H9 (cell line): ENCODE data around the gene CYB561D1. TPM values are rescaled to one million over a fixed set of nuclear protein-coding genes. Genes with fewer than 3 reads are reported as not detected.

ENCODE experiments used
- DNase-seq: peaks from one replicate; pipeline ENCODE4 v3.0.0-alpha.2; 2017
- H2AFZ ChIP-seq: one replicate; pipeline ENCODE4 v1.6.1; 2013; ENCODE audit warnings: mild to moderate bottlenecking, low read length, control low read depth, moderate library complexity
- H2AK5ac ChIP-seq: 2 replicates; pipeline ENCODE4 v1.6.1; 2013; ENCODE audit warnings: low read length, control low read depth, mixed read lengths; ENCODE audit not compliant: insufficient read length
- H2BK120ac ChIP-seq: one replicate; pipeline ENCODE4 v1.6.1; 2013; ENCODE audit warnings: low read depth, mild to moderate bottlenecking, low read length, control low read depth, inconsistent platforms; ENCODE audit not compliant: poor library complexity, severe bottlenecking
- H2BK12ac ChIP-seq: 2 replicates; pipeline ENCODE4 v1.6.1; 2013; ENCODE audit warnings: low read length, control low read depth, mixed read lengths, low read depth; ENCODE audit not compliant: insufficient read length
- H2BK15ac ChIP-seq: 2 replicates; pipeline ENCODE4 v1.6.1; 2013; ENCODE audit warnings: low read depth, low read length, control low read depth
- H2BK20ac ChIP-seq: one replicate; pipeline ENCODE4 v1.6.1; 2013; ENCODE audit warnings: low read depth, mild to moderate bottlenecking, low read length, control low read depth, inconsistent platforms; ENCODE audit not compliant: poor library complexity, severe bottlenecking
- H2BK5ac ChIP-seq: 2 replicates; pipeline ENCODE4 v1.6.1; 2013; ENCODE audit warnings: low read length, control low read depth, mixed read lengths; ENCODE audit not compliant: insufficient read length
- H3K14ac ChIP-seq: 2 replicates; pipeline ENCODE4 v1.6.1; 2013; ENCODE audit warnings: low read length, control low read depth; ENCODE audit not compliant: insufficient read depth
- H3K18ac ChIP-seq: 2 replicates; pipeline ENCODE4 v1.6.1; 2013; ENCODE audit warnings: low read depth, mild to moderate bottlenecking, mixed read lengths, low read length, control low read depth; ENCODE audit not compliant: insufficient read length
- H3K23ac ChIP-seq: 2 replicates; pipeline ENCODE4 v1.6.1; 2013; ENCODE audit warnings: low read length, control low read depth, mixed read lengths, low read depth; ENCODE audit not compliant: insufficient read length
- H3K23me2 ChIP-seq: 2 replicates; pipeline ENCODE4 v1.6.1; 2013; ENCODE audit warnings: low read depth, mild to moderate bottlenecking, mixed read lengths, low read length, control low read depth; ENCODE audit not compliant: insufficient read length, poor library complexity, severe bottlenecking
- H3K27ac ChIP-seq: 2 replicates; pipeline ENCODE4 v1.5.1; 2013; ENCODE audit warnings: low read length, control low read depth, mixed read lengths, low read depth; ENCODE audit not compliant: insufficient read length
- H3K27me3 ChIP-seq: 2 replicates; pipeline ENCODE4 v1.6.1; 2013; ENCODE audit warnings: low read length, control low read depth, inconsistent platforms; ENCODE audit not compliant: insufficient read depth
- H3K4ac ChIP-seq: 2 replicates; pipeline ENCODE4 v1.6.1; 2013; ENCODE audit warnings: low read depth, mild to moderate bottlenecking, control low read depth, inconsistent platforms, low read length, moderate library complexity
- H3K4me1 ChIP-seq: 2 replicates; pipeline ENCODE4 v1.6.1; 2013; ENCODE audit warnings: low read length, control low read depth, inconsistent platforms; ENCODE audit not compliant: insufficient read depth
- H3K4me2 ChIP-seq: 2 replicates; pipeline ENCODE4 v1.6.1; 2013; ENCODE audit warnings: low read length, control low read depth, mixed read lengths; ENCODE audit not compliant: insufficient read length, insufficient read depth
- H3K56ac ChIP-seq: 2 replicates; pipeline ENCODE4 v1.6.1; 2013; ENCODE audit warnings: low read depth, mild to moderate bottlenecking, mixed read lengths, low read length, control low read depth; ENCODE audit not compliant: insufficient read length
- H3K79me1 ChIP-seq: 2 replicates; pipeline ENCODE4 v1.6.1; 2013; ENCODE audit warnings: low read depth, mild to moderate bottlenecking, moderate library complexity, low read length, control low read depth, inconsistent platforms; ENCODE audit not compliant: insufficient read depth, poor library complexity, severe bottlenecking
- H3K79me2 ChIP-seq: 2 replicates; pipeline ENCODE4 v1.6.1; 2013; ENCODE audit warnings: low read length, control low read depth, inconsistent platforms; ENCODE audit not compliant: insufficient read depth
- H3K9ac ChIP-seq: 2 replicates; pipeline ENCODE4 v1.6.1; 2013; ENCODE audit warnings: low read length, control low read depth, mixed read lengths; ENCODE audit not compliant: insufficient read length; ENCODE audit errors: extremely low read depth
- H3K9me3 ChIP-seq: one replicate; pipeline ENCODE4 v1.6.1; 2013; ENCODE audit warnings: low read depth, low read length, inconsistent platforms; ENCODE audit not compliant: control insufficient read depth
- H3T11ph ChIP-seq: one replicate; pipeline ENCODE4 v1.6.1; 2013; ENCODE audit warnings: mild to moderate bottlenecking, low read length, control low read depth, inconsistent platforms
- H4K20me1 ChIP-seq: one replicate; pipeline ENCODE4 v1.6.1; 2013; ENCODE audit not compliant: control insufficient read depth, insufficient read length, insufficient read depth
- H4K5ac ChIP-seq: 2 replicates; pipeline ENCODE4 v1.6.1; 2013; ENCODE audit warnings: low read depth, mild to moderate bottlenecking, mixed read lengths, low read length, control low read depth; ENCODE audit not compliant: insufficient read length
- H4K8ac ChIP-seq: replicated peaks from 2 replicates; pipeline ENCODE4 v1.6.1; 2013; ENCODE audit warnings: low read length, control low read depth, mixed read lengths, low read depth; ENCODE audit not compliant: insufficient read length
- H4K91ac ChIP-seq: 2 replicates; pipeline ENCODE4 v1.6.1; 2013; ENCODE audit warnings: low read depth, mild to moderate bottlenecking, moderate library complexity, mixed read lengths, low read length, control low read depth; ENCODE audit not compliant: insufficient read length
- H3K27ac Mint-ChIP-seq, 3 experiments: 2 replicates in 2 of 3; 3 replicates in 1 of 3; pipeline ENCODE4 v1.8.0; 2020 to 2021; ENCODE audit warnings: mixed read lengths in 3 of 3, mild to moderate bottlenecking in 1 of 3, moderate library complexity in 1 of 3
- H3K27me3 Mint-ChIP-seq: 2 replicates; pipeline ENCODE4 v1.8.0; 2021; ENCODE audit warnings: low read depth, mild to moderate bottlenecking, moderate library complexity, mixed read lengths
- H3K36me3 Mint-ChIP-seq, 3 experiments: 2 replicates in 2 of 3; 3 replicates in 1 of 3; pipeline ENCODE4 v1.8.0; 2020 to 2021; ENCODE audit warnings: low read depth in 3 of 3, mixed read lengths in 3 of 3; ENCODE audit not compliant: insufficient read depth in 1 of 3
- H3K4me1 Mint-ChIP-seq, 2 experiments: 2 replicates each; pipeline ENCODE4 v1.8.0; 2020; ENCODE audit warnings: mixed read lengths in 2 of 2
- H3K4me3 Mint-ChIP-seq, 2 experiments: 2 replicates in 1 of 2; 3 replicates in 1 of 2; pipeline ENCODE4 v1.8.0; 2020 to 2021; ENCODE audit warnings: mild to moderate bottlenecking in 2 of 2, mixed read lengths in 2 of 2, moderate library complexity in 1 of 2
- H3K9me3 Mint-ChIP-seq, 2 experiments: 2 replicates in 1 of 2; 3 replicates in 1 of 2; pipeline ENCODE4 v1.8.0; 2020; ENCODE audit warnings: mild to moderate bottlenecking in 2 of 2, mixed read lengths in 2 of 2, moderate library complexity in 1 of 2
- CTCF ChIP-seq: fragments of 200-600 bp; sonication (generic); conservative IDR thresholded peaks from 3 replicates; pipeline ENCODE4 v1.8.0; 2021; ENCODE audit warnings: antibody characterized with exemption, mild to moderate bottlenecking
- WGBS: extraction: QIAGEN DNeasy Blood & Tissue Kit; methylation state at CpG from one replicate; pipeline ENCODE4 v1.1.7; 2013; ENCODE audit warnings: missing lambda C conversion rate, low lambda C conversion rate, mixed read lengths; ENCODE audit not compliant: insufficient read length; ENCODE audit errors: extremely low coverage; 5-methylcytosine and 5-hydroxymethylcytosine counted together
- total RNA-seq: library from RNA; stranded (reverse); gene quantifications from 2 replicates; pipeline ENCODE4 v1.2.1, GENCODE V29; 2021

CYB561D1 gene
- total RNA-seq, 1 experiment from 2014 or later = 6.5 TPM

DNA sequence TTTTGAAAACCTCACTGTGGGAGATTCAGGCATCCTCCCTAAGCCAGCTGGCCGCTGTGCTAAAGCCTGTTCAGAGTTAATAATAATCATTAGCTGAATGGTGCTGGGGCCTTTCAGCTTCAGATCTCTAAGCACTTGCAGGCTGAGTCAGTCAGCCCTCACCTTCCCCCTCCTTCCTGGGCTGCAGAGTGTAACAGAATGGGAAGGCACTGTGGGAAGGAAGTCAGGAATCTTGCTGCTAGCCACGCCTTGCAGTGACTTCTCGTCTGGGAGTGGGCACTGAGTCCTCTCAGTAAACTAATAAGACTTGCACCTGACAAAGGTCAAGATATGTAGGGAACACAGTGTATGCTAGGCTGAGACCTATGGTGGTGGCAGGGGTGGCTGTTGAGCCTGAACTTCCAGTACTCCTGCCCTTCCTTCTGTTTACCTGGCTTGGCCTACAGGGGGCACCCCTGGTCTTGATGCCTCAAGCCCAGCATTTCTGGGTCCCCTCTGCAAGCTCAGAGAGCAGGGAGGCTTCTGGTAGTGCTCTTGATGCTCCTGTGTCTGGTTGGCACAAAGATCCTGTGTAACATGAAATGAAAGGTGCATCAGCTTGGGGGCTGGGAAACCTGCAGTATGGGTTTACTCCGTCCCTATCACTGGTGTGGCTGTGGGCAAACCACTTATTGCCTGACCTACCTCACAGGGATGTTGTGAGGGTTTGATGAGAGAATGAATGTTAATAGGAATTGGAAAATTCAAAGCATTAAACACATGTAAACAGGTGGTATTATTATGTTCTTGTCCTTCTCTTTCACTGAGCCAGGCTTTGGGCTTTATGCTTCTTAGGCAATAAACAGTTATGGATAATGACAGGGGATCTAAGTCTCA, 6.0 kb downstream of the CYB561D1 start:
- Histone ChIP-seq H3K79me1 (no peaks in the 10 kb centered on the region), H2AK5ac (no peak overlapping the region), H4K20me1 (no peaks in the 10 kb centered on the region), H3K4me1 (peaks cover 2% of the 10 kb centered on the region; the same call in 1 of the 2 replicates), H3K14ac (no peak overlapping the region), H2AFZ (no peak overlapping the region), H3K23ac (no peak overlapping the region), H2BK15ac (no peak overlapping the region), H2BK5ac (no peak overlapping the region), H3K27ac (no peak overlapping the region), H2BK20ac (no peak overlapping the region), H2BK12ac (no peak overlapping the region), H3K23me2 (no peaks in the 10 kb centered on the region), H4K5ac (no peak overlapping the region), H4K91ac (no peak overlapping the region), H4K8ac (no peak overlapping the region), H2BK120ac (no peak overlapping the region), H3K18ac (no peak overlapping the region), H3K4me2 (no peak overlapping the region), H3K79me2 (no peaks in the 10 kb centered on the region), H3T11ph (no peak overlapping the region), H3K27me3 (no peaks in the 10 kb centered on the region), H3K9ac (no peak overlapping the region), H3K4ac (no peak overlapping the region), H3K9me3 (no peaks in the 10 kb centered on the region), H3K56ac (no peak overlapping the region)
- Mint-ChIP-seq H3K27ac (peak overlapping the region in 1 of 3 experiments; percentile 62; a peak in 1 of 7 replicates), H3K9me3 (no peaks in the 10 kb centered on the region), H3K4me1 (peaks cover 17 to 20% of the 10 kb centered on the region in 2 experiments), H3K36me3 (peaks cover 0 to 11% (median 5%) of the 10 kb centered on the region in 3 experiments; a peak in 5 of 7 replicates), H3K27me3 (no peaks in the 10 kb centered on the region), H3K4me3 (peak overlapping the region in 1 of 2 experiments; percentile 20; a peak in 1 of 5 replicates)
- TF ChIP-seq CTCF = peak; percentile 78
- WGBS = no CpG with 5 or more reads among the region's 4 CpGs
- DNase-seq = peak; percentile 80
